HG02678 (cell line): ENCODE data around the gene AP3B2.
"Not testable (repeated sequence)": the region's sequence is repeated elsewhere in the genome, so short reads cannot be mapped to it uniquely, and the experiment has no call there.

Source experiments
- ATAC-seq: cut with Tn5 transposase; IDR thresholded peaks from one replicate; pipeline ENCODE4 v1.9.1; 2021; ENCODE audit warnings: mild to moderate bottlenecking, moderate library complexity; ENCODE audit not compliant: unreplicated experiment

Gene AP3B2

DNA sequence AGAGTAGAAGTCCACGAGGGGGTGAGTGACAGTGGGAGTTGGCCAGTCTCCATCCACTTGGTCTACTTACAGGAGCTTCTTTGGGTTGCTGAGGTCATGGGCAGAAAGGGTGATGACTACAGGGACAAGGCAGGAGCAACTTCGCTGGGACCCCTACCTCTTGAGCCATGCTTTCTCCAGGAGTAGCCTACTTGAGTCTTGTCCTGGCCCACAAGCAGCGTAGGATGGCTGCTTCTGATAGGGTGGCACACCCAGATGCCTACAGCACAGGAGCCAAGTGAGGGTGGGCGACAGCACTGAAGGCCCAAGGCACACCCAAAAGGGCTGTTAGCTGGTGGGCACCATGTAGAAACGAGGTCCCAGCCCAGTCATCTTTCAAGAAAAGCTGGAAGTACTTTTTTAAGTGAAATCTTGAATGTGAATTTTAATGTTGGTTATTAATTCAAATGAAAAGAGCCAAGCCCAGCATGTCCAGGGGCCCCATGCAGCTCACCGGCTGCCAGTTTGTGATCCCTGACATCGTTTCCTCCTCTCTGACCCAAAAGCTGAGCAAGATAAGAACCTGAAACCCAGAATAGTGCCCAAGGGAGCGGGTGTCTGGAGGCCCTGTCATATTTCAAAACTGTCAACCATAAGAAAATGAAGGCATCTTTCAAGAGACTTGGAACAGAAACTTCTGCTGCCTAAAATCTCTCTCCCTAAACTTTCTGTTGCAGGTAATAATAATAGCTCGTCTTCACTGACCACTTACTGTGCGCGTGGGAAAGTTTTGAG is 60.3 kb downstream of the AP3B2 start:
- no peak for ATAC-seq

DNA sequence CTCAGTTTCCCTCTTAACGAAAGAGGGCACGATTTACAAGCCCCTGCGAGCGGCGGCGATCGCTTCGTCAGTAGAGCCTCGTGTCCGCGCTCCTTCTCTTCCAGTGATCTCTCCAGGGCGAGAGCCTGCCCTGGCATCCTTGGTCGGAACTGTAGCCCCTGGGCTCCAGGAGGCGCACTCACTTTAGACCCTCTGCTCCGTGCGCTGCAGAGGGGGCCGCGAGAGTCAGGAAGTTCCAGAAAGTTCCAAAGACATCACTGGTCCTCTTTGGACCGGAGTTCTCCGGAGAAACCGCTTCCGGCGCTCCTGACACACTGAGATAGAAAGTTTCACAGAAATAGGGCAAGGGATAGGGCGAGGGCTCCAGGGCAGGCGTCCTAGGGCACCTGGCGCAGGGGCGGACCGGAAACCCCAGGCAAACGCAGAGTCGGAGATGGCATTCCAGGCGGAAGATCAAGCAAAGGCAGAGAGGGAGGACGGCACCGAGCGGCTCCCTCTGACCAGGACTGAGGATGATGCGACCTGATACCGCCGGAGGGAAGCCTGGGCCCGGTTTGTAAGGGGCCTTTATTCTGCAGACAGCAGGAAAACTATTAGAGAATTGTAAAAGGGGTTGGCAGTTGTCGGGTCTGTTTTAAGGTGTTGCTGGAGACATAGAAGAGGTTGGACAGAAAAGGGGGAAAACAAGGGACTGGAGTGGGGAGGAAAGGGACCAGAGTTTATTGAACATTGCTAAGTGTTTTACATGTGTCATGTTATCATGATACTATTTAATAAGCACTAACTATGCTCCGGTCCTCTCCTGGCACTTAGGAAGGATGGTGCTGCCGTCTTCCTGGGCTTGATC is 61.2 kb downstream of the AP3B2 start:
- no peak for ATAC-seq

DNA sequence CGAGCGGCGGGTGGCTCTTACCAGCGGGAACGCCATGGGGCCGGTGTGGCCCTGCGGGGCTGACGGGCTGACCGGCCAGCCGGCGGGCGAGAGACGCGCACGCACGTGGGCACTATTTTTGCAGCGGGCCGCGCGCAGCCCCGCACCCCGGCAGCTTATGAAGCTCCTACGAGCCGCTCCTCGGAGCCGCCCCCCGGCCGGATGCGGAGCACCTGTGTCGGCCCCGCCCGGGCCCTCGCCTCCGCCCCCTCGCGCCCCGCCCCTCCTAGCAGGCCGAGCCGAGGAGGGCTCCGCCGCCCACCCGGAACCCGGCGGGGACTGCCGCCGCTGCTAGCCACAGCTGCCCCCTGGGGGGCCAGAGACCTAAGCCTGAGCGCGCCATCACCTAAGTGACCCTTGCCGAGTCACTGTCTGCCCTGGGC is 61.8 kb downstream of the AP3B2 start:
- ATAC-seq: no peak

DNA sequence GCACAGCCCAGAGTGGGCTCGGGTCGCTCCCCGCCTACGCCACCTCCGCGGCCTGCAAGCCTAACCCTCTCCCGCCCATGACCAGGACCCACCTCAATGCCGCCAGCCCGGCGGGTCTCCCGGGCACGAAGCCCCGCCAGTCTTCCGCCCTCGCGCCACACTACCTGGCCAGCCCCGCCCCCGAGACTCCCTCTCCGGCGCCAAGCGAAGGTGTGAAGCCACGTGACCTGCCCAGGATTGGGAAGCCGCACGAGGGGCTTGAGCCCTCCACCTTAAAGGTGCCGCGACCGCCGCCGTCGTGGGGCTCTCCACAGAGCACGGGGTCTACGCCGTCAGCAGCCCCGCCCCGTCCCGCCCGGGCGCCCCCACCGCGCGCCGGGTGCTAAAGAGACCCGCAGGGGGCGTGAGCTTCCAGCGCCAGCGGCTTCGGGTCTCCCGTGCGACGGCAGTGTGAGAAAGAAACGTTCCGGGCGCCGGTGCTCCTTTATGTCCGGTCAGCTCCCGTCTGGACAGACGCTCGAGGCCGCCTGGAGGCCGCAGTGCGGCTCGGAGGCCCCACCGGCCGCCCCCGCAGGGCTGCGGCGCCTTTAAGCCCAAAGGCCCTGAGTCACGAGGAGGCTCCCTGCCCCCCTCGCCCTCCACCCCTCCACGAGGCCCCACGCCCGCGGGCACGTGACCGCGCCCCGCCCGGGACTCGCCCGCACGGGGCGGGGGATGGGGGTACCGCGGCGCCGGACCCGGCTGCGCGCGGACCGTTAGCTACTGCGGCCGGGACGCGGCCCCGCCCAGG is 62.4 kb downstream of the AP3B2 start, which contains the start of gene CPEB1:
Gene CPEB1 (minus strand): TSS at position 319 of the 790 bp plus-strand sequence. CDS start 18,904 bp downstream, outside the sequence.
- ATAC-seq: no peak

DNA sequence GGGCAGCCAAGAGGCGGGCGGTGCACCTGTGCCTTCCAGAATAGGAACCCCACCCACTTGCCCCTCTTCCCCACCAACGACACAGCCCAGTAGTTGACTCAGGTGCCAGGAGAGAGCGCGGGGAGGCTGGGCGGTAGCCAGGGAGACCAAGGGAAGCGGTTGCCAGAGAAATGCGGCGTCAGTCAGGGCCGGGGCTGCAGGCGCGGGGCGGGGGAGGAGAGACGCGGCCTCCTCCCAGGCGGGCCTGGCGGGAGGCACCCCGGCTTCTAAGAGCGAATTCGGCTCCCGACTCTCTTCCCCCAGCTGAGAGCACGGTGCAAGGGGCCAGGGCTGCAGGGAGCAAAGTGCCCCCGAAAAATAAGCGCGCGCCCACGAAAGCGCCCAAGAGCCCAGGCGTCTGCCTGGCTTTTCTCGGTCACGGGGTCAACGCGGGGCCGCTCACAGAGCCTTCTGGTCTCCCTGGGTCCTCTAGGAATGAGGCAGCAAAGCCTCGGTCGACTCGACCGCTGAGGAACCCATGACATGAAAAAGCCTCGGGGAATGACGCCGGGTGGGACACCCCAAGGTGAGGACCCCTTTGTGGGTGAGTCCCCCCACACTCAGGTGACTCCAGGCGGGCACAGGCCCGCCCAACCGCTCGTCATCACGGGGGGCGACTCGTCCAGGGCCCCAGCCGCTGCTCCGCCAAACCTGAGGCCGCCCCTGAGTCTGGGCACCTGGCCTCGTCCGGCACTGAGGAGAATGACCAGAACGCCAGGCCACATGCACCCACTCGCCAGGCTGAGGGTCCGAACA is 63.2 kb downstream of the AP3B2 start:
- ATAC-seq: no peak

DNA sequence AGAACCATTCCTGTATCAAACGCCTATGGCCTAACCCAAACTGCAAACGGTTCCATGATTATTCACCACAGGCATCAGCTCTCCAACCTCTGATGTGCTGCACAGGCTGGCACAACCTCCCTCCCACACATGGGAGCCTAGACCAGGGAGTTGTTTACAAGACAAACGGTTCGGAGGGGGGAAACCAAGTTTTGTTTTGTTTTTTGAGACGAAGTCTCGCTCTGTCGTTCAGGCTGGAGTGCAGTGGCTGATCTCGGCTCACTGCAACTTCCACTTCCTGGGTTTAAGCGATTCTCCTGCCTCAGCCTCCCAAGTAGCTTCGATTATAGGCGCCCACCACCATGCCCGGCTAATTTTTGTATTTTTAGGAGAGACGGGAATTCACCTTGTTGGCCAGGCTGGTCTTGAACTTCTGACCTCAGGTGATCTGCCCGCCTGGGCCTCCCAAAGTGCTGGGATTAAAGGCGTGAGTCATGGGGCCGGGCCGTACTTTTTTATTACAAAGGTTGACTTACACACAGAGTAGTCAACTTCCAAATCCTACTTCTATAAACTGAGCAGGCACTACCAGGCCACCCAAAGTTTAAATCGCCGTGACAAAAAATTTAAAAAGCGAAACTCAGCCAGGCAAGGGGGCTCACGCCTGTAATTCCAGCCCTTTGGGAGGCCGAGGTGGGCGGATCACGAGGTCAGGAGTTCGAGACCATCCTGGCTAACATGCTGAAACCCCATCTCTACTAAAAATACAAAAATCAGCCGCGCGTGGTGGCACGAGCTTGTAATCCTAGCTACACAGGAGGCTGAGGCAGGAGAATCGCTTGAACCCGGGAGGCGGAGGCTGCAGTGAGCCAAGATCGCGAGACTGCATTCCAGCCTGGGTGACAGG is 64.5 kb downstream of the AP3B2 start:
- not testable (repeated sequence) for ATAC-seq

DNA sequence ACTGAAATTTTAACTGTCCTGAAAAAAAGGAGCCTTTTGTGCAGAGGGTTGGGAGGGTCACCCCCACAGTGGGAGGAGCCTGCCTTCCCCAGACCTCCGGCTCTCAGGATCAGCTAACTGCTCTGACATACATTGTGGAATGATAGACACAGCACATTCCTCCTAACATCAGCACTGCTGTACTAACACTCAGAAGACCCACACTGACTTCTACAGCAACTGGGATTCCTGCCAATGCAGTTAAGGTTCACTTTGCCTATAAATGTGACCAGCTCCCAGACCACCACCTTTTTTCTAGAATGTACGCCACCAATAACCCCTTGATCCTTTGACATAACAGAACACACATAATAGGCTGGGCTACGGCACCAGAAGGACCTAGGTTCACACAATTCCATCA is 65.7 kb downstream of the AP3B2 start:
- ATAC-seq: no peak

DNA sequence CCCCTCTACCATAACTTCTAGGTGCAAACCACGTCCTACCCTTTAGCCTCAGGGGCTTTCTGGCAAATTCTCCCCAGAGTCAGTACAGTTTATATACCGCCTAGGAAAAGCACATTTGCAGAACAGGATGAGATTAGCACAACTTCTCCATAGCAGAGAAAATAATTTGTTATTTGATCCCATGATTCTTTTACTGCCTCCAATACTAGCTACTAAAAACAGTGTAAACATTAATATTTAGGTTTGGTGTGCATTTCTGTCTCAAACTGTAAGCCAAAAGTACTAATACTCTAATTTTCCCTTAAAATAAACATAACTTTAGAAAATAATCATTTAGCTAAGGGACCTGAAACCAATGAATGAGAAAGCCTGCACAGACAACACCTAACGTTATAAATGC is 67.0 kb downstream of the AP3B2 start:
- ATAC-seq: no peak

DNA sequence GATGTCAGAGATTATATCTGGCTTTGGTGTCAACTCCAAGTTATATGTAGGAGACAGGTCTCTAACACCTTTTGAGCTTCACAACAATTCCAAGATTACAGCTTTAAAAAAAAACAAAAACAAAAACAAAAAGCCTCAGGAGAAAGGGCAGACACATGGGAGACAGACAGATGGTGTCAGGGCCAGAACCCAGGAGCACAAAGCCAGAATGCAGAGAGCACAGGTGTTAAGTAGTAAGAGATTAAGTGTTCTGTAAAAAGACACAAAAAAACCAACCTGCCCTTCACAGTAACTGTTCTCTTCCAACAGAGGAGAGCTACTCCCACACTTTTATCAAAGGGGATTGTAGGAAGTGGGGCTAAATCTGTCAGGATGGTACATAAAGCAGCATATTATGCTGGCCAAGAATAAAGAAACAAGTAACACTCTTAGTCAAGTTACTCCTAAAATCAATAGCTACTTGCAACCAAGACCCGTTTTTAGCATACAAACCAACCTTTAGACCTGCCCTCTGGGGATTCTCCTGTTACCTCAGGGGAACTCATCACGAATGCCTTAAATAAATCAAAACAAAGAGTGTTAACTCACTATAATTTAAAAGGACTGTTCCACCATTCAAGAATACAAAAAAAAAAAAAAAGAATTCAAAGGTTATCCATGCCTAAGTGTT is 68.4 kb downstream of the AP3B2 start:
- no peak for ATAC-seq

DNA sequence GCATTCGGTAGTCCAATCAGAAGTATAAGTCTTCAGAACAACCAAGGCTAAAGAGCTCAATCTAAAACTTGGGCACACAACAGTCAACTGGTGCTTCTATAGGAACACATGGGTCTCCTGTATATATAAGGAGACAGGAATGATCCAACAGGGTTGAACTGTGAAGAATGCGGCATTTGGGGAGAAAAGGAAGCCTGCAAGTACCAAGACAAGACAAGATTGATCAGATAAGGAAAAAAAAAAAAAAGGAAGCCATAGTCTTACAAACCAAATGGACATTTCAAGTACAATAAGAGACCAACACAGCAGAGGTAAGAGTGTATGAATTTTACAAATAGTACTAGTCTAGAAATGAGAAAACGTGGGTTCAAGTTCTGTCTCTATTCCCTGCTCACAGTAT is 69.0 kb downstream of the AP3B2 start:
- no peak for ATAC-seq

DNA sequence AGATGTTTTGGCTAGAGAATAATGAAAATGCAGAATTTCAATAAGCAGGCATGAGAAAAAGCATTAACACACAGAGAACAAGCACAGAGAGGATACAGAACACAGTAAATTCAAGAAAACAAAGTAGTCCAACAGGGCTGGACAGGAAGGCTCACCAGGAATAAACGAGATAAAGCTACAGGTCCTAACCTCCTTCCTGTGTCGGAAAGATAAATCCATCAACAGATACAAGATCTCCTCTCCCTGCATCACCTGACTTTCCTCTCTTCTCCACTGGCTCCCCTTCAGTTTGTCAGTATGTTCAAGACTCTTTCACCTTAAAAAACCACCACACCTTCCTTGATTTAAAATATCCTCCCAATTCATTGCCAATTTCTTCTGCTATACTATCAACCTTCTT is 73.9 kb downstream of the AP3B2 start:
- no peak for ATAC-seq

DNA sequence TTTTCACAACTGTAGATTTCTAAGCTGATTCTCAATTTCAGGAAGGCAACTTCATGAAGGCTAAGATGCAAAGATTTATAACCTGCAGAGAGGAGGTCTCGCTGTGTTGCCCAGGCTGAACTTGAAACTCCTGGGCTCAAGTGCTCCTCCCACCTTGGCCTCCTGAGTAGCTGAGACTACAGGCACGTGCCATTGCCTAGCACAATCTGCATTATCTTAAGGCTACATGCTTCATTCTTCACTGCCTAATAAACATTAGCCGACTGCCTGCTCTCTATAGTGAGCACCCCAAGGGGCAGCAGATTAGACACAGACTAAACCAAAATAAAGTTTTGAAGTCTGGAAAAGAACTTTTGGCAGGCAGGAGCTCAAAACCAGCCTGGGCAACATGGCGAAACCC is 79.6 kb downstream of the AP3B2 start:
- ATAC-seq: no peak

DNA sequence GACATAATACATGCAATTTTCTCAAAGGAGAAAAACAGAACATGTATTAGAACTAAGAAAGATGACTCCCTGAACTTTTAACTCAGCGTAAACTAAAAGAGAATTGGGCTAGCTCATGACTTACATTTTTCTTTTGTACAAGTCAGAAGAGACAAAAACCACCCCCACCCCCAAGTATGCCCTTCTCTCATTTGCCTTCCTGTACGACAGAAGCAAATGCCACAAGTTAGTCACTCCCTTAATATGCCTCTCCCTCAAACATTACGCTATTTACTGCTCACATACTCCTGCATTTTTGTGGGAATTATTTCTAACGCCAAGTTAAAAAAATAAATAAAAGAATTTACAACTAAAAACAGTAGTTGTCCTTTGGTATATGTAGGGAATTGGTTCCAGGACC is 84.5 kb downstream of the AP3B2 start:
- ATAC-seq: no peak

DNA sequence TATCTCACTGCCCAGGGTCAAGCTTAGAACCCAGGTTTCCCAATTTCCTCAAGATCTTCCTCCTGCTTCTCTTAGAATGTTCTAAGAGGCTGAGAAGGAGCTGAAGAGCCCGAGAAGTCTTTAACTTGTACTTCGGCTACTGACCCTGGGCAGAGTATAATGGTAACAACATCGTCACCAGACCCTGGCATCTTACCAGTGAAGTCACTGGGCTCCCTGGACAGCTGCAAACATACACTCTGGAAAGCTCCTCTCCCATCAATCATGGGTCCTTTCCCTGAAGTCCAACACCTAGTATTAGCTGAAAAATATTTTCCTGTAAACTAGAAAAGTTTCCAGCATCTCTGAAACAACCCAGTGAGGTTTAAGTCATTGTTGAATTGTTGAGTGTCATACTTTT is 85.2 kb downstream of the AP3B2 start:
- no peak for ATAC-seq

DNA sequence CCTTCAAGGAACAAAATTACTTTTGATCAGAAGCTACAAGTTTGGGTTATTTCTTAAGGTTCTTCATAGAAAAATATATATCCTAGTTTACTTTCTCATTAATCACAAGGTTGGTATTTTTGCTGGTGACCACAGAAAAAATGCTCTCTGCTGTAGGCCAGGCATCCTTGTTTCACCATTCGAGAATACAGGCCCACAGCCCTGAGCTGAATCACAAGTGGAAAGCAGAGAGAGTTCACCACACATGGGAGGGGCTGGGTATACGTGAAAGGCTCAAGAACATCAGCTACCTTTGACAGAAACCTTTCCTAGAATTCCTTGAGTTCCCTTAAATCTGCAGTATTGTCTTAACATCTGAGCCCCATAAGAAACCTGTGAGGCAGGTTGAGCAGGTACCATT is 85.7 kb downstream of the AP3B2 start:
- no peak for ATAC-seq

DNA sequence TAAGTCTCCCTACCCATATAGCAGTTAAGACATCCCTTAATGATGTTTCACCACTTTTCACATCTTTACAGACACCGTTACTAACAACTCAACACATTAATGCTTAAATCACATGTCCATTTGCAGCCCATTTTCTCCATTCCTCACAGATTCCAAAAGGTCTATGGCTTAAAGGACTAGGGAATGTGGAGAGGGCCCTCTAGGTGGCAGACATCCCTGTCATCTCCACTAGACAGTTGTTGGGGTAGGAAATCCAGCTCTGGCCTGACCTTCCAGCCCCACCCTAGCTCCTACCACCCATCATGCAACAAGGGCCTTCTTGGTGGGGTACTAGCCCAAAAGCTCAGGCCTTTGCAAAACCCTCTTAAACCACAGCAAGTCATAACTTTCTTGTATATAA is 87.7 kb downstream of the AP3B2 start:
- no peak for ATAC-seq

DNA sequence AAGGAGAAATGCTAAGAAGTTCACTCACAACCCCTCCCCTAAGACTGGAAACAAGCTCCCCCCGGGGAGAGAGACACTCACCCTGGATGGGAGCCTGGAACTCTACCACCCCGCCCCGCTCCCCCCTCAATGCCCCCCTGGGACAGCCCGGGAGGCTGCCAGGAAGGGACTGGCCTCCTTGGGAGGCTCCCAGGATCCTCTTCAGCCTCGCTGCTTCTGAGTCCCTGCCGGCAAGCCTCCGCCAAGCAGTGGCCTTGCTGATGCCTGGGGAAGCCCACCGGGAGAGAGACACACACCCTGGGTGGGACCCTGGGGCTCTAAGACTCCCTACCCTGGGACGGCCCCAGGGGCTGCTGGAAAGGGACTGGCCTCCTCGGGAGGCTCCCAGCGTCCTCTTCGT is 95.9 kb downstream of the AP3B2 start:
- ATAC-seq: no peak

DNA sequence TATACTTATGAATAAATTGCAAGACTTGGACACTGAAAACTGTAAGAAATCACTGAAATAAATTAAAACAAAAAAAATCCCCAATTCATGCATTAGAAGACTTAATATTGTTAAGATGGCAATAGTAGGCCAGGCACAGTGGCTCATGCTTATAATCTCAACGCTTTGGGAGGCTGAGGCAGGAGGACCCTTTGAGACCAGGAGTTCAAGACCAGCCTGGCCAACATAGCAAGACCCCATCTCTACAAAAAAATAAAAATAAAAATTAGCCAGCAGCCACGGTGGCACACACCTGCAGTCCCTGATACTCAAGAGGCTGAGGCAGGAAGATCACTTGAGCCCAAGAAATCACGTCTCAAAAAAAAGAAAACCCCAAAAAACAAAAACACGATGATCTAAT is 98.3 kb downstream of the AP3B2 start:
- no peak for ATAC-seq
